ENCODE measurements around the gene KMT5C.

The KMT5C gene

DNA sequence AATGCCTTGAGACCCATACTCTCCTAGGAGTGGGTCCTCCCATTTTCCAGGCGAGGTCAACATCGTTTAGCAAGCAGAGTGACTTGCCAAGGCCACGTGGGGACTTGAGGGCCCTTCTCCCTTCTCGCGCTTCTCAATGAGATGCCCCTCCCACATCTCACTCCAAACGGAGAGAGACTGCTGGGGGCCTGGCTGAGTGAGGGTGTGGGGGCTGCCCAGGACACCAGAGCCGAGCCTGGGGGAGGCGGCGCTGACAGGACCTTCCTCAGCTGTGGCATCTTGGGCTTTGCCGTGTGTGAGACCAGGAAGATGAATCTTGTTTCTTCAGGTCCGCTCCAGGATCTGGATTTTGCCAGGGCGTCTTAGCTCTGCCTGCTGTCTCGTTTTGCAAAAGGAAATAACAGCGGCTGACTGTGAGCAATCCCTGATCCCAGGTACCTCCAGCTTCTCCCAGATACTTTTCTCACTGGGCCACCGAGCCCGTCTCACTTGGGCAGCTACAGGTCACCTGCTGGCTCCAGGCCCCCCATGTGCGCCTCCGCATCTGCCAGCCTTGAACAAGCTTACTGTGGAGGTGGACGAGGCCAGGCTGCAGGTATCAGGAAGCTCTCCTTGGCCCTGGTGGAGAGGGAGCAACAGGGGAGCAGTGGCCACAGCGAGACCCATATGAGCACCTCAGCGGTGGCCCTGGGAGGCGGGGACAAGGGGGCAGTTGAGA, 8.8 kb downstream of the KMT5C start:
- no peak for DNase-seq

GRCh38 chr19:55350620-55351315, 11.1 kb downstream of the KMT5C start:
- DNase-seq = no peak

DNA sequence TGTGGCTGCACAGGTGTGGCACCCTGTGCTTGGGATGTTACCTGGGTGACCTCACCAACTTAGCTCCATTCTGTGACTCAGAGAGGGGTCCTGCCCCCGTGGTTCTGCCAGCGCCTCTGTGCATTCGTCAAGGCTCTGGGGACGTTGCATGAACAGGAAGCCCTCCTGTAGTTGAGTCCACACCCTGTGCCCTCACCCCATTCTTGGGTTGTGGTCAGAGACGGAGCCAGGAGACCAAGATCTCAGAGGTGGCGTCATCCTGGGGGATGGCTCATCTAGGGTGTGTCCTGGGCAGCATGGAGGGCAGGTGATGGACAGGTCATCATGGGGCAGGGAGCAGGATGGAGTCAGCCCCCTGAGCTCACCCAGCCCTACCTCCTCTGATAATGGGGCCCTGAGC, 12.4 kb downstream of the KMT5C start:
- no peak for DNase-seq

- DNase-seq = no peak
These were observed 13.0 kb downstream of the KMT5C start for GRCh38 chr19:55352549-55353145.

DNA sequence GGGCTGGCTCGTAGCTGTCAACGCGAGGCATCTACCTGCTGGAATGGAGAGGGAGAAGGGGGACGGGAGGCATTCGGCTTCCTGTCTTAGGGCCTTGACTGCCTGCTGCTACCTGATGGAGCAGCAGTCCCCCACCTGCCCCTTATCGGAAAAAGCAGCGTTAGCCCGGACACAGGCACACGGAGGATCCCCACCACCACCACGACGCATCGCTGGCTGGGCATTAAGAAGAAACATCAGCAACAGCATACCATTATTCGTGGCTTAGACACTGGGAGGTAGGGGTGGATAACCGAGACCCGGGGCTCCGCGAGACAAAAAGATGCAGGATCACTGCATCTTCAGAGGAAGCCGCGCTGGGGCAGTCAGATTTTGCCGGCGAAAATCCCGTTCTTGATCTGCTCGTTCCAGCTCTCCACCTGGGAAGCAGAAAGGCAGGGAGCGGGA, 13.7 kb downstream of the KMT5C start:
- DNase-seq = no peak

DNA sequence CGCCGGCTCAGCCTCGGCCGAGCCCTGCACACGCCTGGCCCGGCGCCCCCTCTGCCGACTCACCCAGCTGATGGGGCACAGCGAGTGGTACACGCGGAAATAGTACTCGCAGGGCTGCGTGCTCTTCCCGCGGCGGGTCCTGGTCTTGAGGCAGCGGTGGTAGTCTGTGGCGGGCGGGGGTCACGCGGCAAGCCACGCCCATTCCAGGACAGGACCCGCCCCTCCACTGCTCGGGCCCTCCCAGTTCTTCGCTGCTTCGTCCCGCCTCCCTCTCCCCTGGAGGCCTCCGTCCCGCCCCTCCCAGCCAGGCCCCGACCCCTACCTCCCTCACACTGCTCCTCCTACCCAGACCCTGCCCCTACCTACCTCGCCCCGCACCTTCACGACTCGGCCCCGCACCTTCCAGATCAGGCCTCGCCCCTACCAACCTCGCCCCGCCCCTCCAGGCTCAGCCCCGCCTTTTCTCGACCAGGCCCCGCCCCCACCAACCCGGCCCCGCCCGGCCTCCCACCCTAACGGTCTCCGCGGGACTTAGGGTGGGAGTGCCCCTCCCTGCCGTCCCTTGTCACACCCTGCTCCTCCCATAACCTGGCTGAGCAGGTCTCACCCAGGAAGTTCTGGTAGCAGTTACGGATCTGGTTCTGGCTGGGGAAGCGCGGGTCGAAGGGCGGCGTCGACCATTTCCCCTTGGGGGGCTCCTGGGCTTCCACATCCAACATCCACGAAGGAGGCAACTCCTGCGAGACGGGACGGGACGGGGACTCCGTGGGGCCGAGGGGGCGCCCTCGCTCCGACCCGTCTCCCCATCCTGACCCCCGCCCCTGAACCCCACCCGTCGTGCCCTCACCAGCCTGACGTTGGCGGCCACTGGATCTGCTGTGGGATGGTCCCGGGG, 14.4 kb downstream of the KMT5C start:
- peak; percentile 44 for DNase-seq

DNA sequence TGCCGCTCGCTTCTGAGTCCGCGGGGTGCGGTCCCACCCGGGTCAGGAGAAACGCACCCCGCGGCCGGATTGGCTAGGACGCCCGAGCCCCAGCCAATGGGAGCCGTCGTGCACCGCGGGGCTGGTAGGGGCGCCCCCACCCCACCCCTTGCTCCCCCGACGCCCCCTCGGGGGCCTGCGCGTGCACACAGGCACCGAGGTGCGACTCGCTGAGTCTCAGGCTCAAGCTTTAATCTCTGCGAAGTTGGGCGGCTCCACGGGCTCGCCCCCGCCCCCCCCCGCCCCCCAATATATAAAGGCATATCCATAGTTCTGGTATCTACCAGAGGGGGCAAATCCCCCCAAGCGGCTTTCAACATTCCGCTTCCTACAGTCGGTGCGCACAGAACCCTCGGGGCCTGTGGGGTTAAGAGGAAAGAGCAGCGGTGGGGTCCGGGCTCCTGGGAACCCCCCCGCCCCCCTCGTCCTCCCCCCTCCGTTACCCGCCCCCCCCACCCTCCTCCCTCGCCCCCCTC, 15.1 kb downstream of the KMT5C start, which contains the start of gene COX6B2:
Gene COX6B2, minus strand, starts transcription at position 22 of the 515 bp plus-strand sequence. CDS start 198 bp downstream, outside the sequence.
- no peak for DNase-seq

GRCh38 chr19:55355213-55355821, 15.6 kb downstream of the KMT5C start:
- no peak for DNase-seq

GRCh38 chr19:55358493-55358892, 18.8 kb downstream of the KMT5C start:
- no peak for DNase-seq

- DNase-seq = no peak
These were observed 19.6 kb downstream of the KMT5C start for GRCh38 chr19:55358943-55359908.

DNA sequence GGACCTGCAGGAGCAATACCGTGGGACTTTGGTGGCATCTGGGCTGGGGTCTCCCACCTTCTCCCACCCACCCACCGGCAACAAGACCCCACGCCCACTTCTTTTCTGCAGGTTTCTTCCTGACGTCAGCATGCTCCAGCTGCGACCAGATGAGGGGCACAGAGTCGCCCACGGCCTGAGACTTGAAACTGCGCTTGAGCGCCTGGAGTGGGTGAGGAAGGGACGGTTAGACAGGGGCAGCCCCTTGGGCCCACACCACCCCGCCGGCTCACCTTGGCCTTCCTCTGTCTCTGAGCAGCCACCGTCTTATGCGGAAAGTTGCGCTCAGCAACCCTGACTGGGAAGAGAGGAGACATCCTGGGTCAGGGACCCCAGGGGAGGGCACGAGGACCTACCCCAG, 21.2 kb downstream of the KMT5C start:
- DNase-seq = no peak

- no peak for DNase-seq
These were observed 22.7 kb downstream of the KMT5C start for GRCh38 chr19:55362174-55362989.

DNA sequence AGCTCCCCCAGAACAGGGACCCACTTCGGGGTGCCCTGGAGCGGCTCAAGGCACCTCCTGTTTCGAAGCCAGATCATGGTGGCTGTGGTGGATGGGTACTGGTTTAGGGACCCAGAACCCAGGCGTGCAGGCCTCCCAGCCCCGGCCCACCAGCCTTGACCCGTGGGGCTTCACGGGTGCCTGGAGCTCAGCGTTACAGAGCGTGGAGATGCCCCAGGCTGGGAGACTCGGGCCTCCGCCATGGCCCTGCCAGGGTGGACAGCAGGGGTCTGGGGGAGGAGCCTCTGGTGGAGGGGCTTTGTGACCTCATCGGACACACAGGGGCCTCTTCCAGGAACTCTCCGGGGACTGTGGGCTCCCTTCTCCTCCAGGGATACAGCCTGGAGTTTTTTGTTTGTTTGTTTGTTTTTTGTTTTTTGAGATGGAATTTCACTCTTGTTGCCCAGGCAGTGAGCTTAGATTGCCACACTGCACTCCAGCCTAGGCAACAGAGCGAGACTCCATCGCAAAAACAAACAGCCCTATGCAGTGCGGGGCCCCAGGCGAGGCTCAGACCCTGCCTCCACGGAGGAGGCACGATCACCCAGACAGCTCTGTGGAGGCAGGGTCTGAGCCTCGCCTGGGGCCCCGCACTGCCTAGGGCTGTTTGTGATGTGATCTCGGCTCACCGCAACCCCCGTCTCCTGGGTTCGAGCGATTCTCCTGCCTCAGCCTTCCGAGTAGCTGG, 23.5 kb downstream of the KMT5C start, which contains the start of gene GARIN5B:
Gene GARIN5B, minus strand, starts transcription at position 271 of the 727 bp plus-strand sequence. Its CDS starts 194 bp downstream, at position 77.
- no peak for DNase-seq

DNA sequence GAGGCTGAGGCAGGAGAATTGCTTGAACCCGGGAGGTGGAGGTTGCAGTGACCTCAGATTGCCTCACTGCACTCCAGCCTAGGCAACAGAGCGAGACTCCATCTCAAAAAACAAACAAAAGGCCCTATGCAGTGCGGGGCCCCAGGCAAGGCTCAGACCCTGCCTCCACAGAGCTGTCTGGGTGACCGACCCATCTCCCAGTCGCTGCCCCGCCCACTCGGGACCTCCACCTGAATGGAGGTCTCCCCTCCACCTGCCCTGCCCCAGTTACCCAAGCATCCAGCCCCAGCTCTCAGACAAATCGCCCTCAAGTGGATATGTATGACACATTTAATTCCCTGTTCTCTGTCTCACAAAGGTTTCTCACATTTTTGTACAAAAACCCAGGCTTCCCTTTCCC, 25.6 kb downstream of the KMT5C start:
- no peak for DNase-seq

DNA sequence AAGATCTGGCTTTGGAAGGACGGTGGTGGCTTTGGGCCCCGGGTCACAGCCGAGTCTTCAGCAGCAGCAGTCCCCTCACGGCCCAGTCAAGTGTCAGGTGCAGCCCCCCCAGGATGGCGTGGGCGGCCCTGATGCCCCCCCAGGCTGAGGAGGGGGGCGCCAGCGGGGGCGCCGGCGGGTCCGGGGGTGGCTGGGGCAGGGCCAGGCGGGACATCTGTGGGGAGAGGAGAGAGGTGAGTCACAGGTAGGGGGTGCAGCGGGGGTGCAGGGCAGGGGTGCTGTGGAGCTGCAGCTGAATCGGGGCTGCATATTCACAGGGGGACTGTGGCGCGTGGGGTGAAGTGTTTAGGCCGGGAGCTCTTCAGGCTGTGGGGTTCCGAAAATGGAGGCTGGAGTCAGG, 26.3 kb downstream of the KMT5C start:
- no peak for DNase-seq

DNA sequence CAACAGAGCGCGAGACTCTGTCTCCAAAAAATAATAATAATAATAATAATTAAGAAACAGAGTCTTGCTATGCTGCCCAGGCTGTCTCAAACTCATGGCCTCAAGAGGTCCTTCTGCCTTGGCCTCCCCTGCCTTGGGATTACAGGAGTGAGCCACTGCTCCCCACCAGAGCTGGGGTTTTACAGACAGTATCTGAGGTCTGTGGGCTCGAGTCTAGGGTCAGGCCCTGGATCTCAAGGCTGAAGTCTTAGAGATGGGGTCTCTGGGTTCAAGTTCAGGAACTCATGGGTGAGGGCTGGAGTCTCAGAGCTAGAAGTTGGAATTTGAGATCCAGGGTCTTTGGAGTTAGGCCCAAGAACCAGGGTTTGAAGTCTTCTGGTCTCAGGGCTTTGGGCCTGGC, 27.1 kb downstream of the KMT5C start:
- DNase-seq = no peak

DNA sequence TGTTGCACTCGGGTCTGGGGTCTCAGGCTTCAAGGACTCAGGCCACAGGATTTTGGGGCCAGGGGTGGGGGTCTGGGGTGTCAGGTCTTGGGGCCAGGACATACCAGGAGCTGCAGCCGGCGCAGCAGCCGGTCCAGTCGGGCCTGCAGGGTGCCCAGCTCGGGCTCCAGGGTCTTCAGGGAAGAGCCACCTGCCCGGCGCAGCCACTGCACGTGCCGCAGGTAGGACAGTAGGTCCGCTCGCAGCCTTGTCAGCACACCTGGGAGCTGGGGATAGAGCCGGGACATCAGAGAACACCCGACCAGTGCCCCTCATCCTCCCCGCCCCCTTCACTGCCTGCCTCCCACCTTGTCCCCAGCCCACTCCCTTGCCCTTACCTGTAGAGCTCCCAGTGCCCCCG, 28.4 kb downstream of the KMT5C start:
- DNase-seq = no peak

DNA sequence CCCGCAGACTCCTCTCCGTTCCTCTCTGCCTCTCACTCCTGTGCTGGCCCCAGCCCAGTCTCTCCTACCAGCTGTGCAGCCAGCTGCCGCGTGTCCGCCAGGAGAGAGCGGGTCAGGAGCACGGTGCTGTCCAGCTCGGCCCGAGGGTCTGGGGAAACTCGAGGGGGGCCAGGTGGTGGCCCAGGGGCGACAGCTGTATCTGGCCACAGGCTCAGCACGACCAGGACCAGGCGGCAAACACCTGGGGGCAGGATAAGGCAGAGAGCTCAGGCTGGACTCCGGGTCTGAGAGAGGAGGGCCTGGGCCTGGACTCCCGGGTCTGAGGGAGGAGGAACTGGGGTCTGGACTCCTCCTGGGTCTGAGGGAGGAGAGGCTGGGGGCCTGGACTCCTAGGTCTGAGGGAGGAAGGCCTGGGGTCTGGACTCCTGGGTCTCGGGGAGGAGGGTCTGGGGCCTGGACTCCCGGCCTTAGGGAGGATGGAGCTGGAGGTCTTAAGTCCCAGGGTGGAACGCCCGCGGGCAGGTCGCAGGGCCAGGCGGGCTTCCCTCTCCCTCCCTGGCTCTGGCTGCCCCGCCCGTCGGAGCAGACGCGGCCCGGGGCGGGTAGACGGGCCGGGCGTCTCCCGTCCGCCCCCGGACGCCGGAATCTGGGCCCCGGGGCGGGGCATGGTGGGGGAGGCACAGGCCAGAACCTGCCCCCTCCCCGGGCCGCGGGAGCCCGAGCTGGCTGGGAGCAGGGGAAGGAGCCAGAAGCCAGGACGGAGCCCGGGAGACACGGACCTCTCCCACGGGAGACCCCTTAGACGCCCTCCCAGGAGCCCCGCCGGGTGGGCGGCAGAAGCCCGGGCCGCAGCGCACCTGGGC, 29.3 kb downstream of the KMT5C start:
- DNase-seq = no peak
